Measurements from ENCODE around the gene HNF1B. TPM values are rescaled to one million over a fixed set of nuclear protein-coding genes. Genes with fewer than 3 reads are reported as not detected.
A peak's percentile ranks its signal among the peaks of the same experiment; 100 is the strongest.

The HNF1B gene
- total RNA-seq, 4 donors from 2014 or later, result 16.5 to 39.9 (median 32.2) TPM

DNA sequence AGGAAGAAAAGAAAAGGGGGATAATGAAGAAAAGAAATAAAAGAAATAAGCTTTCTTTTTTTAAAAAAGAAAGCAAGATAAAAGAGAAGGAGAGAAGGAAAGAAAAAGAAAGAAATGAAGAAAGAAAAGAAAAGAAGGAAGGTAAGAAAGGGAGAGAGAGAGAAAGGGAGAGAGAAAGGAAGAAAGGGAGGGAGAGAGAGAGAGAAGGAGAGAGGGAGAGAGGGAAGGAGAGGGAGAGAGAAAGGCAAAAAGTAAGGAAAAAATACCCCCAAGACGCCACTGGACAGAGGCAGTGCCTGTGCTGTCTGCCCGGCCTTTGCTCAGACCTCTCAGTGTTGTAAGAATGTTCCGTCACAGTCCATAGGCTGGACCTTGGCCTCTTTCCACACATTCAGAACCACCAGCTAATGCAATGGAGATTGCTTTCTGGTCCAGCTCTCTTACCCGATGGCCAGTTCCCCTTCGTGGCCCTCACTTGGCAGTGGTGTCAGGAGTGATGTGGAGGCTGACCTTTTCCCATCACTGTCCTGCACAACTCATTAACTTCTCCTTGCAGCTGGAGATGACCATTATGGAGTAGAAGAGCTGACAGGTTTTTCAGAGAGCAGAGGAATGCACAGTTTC is 14.3 kb upstream of the HNF1B start:
- no peaks in the 10 kb centered on the region for H3K9me3 ChIP-seq
- no peaks in the 10 kb centered on the region for H3K4me1 ChIP-seq
- no peaks in the 10 kb centered on the region for H3K36me3 ChIP-seq
- peak in 1 of 3 donors; percentile 73 for DNase-seq
- no peak overlapping the region for H3K4me3 ChIP-seq
- H3K27me3 ChIP-seq, result no peaks in the 10 kb centered on the region
- no peak overlapping the region for H3K27ac ChIP-seq
- TF ChIP-seq, protein P1, sequence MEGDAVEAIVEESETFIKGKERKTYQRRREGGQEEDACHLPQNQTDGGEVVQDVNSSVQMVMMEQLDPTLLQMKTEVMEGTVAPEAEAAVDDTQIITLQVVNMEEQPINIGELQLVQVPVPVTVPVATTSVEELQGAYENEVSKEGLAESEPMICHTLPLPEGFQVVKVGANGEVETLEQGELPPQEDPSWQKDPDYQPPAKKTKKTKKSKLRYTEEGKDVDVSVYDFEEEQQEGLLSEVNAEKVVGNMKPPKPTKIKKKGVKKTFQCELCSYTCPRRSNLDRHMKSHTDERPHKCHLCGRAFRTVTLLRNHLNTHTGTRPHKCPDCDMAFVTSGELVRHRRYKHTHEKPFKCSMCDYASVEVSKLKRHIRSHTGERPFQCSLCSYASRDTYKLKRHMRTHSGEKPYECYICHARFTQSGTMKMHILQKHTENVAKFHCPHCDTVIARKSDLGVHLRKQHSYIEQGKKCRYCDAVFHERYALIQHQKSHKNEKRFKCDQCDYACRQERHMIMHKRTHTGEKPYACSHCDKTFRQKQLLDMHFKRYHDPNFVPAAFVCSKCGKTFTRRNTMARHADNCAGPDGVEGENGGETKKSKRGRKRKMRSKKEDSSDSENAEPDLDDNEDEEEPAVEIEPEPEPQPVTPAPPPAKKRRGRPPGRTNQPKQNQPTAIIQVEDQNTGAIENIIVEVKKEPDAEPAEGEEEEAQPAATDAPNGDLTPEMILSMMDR (IDR thresholded peaks at IDR 0.05), result no peak
- TF ChIP-seq POLR2A (IDR thresholded peaks at IDR 0.05), result no peak

DNA sequence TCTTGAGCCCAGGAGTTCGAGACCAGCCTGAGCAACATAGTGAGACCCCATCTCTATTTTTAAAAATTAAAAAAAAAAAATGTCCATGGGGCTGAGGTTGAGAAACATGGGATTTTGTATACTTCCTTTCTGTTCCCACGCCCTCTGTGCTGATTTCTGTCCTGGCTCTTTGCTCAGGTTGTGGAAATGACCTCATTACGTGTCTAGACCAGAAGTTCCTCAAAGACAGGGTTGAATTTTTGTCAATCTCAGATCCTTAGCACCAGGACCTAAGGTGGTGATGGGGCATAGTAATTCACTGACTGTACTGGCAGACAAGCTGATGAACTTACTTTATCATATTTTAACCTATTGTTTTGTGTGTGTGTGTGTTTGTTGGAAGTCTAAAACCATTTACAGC is 11.2 kb upstream of the HNF1B start:
- no peak overlapping the region for H3K27ac ChIP-seq
- H3K4me3 ChIP-seq, result no peak overlapping the region
- no peaks in the 10 kb centered on the region for H3K9me3 ChIP-seq
- no peak for DNase-seq
- no peaks in the 10 kb centered on the region for H3K36me3 ChIP-seq
- no peaks in the 10 kb centered on the region for H3K4me1 ChIP-seq
- no peaks in the 10 kb centered on the region for H3K27me3 ChIP-seq
- TF ChIP-seq, protein P1 (IDR thresholded peaks at IDR 0.05), result no peak
- no peak for TF ChIP-seq POLR2A (IDR thresholded peaks at IDR 0.05)

DNA sequence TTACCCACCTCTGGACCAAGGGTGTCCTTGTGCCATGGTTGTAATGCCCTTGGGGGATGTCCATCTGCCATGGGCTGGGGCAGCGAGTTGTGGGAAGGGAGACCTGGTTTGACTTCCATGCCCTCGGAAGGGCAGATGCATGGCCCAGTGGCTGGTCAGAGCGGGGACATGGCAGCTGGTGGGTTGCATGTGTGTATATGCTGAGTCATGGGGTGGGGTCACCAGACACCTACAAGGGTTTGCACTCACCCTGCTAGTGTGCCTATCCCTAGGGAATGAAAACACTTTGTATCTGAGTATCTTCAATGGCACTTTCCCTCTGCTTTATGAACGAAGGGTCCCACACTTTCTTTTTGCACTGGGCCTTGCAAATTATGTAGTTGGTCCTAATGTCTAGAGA is 10.6 kb upstream of the HNF1B start:
- H3K27me3 ChIP-seq, result no peaks in the 10 kb centered on the region
- no peak for DNase-seq
- no peak for TF ChIP-seq POLR2A (IDR thresholded peaks at IDR 0.05)
- TF ChIP-seq, protein P1 (IDR thresholded peaks at IDR 0.05), result no peak
- no peaks in the 10 kb centered on the region for H3K4me1 ChIP-seq
- H3K27ac ChIP-seq, result no peak overlapping the region
- no peaks in the 10 kb centered on the region for H3K36me3 ChIP-seq
- no peak overlapping the region for H3K4me3 ChIP-seq
- no peaks in the 10 kb centered on the region for H3K9me3 ChIP-seq

DNA sequence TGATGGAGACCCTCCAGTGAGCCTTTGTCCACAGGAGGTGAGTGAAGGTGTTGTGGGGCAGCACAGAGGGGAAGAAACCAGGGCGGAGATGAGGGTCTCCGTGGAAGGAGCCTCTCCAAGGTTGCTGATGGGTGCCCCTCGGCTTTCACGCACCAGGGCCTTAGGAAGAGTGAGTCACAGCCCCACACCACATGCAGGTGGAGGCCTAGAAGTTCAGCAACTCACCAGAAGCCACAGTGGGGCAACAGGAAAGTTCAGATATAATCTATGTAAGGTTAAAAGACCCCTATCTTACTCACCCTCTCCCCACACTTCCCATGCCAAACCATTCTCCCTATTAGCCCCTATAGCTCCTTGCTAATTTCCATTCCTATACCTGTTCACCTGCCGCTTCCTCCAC is 9.5 kb upstream of the HNF1B start:
- H3K27ac ChIP-seq, result no peak overlapping the region
- no peaks in the 10 kb centered on the region for H3K9me3 ChIP-seq

DNA sequence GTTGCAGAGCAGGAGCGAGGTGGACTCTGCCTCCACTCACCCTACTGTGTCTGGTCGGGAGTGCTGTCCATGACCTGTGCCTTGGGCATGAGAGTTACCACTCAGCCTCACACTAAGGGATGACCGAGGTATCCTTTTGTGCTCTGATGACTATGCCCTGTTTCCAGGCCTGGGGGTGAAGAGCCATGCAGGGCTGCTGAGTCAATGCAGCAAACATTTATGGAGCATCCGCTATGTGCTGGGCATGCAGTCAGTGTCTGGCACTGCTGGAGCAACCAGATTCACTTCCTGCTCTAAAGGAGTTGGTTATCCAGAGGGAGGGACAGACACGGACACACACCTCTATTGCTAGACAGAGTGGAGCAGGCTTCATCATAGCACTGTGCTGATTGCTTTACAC is 7.6 kb upstream of the HNF1B start:
- TF ChIP-seq, protein P1 (IDR thresholded peaks at IDR 0.05), result no peak
- no peak for TF ChIP-seq POLR2A (IDR thresholded peaks at IDR 0.05)
- Histone ChIP-seq H3K27me3 (no peaks in the 10 kb centered on the region), H3K4me1 (no peaks in the 10 kb centered on the region), H3K36me3 (no peaks in the 10 kb centered on the region), H3K27ac (no peak overlapping the region), H3K4me3 (no peak overlapping the region), H3K9me3 (no peaks in the 10 kb centered on the region)
- no peak for DNase-seq

More for the DNA sequence above, 9.5 kb upstream of the HNF1B start:
- Histone ChIP-seq H3K27me3 (no peaks in the 10 kb centered on the region), H3K4me3 (no peak overlapping the region), H3K4me1 (no peaks in the 10 kb centered on the region), H3K36me3 (no peaks in the 10 kb centered on the region)
- DNase-seq, result no peak
- TF ChIP-seq POLR2A (IDR thresholded peaks at IDR 0.05), result no peak
- TF ChIP-seq, protein P1 (IDR thresholded peaks at IDR 0.05), result no peak
